ENCODE data around the gene CAPZB.
"Not testable (repeated sequence)": the region's sequence is repeated elsewhere in the genome, so short reads cannot be mapped to it uniquely, and the experiment has no call there.

The CAPZB gene

DNA sequence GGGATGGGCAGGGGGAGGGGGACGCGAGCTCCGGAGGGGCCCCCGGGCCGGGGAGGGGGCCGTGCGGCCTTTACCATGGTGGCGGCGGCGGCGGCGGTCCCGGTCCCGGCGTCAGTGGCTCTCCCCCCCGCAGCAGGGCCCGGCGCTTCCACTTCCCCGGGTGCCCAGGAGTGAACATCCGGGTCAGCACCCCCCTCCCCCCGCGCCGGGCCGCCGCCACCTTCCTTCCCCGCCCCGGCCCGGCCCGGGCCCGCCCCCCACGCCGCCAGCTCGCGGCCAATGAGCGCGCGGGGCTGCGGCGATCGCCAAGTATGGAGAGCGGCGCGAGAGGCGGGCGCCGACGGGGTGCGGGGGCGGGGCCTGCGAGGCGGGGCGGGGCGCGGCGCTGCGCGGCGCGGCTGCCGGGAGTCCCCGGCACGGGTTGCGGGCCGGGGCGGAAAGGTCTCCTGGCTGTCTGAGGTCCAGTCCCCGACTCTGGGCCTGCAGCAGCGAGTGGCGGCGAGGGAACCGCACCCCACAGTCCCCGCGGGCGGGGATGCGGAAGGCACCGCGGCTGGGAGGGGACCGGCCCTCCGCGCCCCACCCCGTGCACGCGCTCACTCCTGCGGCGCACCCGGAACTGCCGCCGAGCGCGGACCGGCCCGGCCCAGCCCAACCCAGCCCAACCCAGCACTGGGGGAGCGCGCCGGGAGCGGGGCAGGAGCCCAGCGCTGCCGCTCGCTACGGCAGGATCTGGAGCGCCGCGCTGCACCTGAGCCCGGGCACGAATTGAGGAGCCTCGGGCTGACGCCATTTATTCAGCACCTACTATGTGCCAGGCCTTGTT is at the start of gene CAPZB:
TSS of gene CAPZB (minus strand) at position 178 of the 826 bp plus-strand sequence. CDS start at position 77, 101 bp downstream.
- DNase-seq = peak; percentile 88 to 93

DNA sequence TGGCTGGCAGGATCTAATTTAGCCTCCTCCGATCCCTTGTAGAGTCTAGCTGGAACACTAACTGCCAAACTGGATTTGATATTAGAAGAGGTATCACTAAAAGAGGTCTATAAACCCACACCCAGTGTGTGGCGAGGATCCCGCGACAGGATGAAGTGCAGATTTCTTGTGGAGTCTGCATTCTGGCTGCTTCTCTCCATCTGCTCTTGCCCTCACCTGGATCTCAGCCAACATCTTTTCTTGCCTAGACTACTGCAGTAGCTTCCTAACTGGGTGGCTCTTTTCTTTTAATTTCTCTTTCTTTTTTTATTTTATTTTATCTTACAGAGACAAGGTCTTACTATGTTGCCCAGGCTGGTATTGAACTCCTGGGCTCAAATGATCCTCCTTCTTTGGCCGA is 48.9 kb upstream of the CAPZB start:
- DNase-seq = no peak

GRCh38 chr1:19533626-19534025 is 48.3 kb upstream of the CAPZB start:
- DNase-seq = peak; percentile 50 to 53

- DNase-seq = no peak
Observed at GRCh38 chr1:19532519-19532918, 47.2 kb upstream of the CAPZB start.

DNA sequence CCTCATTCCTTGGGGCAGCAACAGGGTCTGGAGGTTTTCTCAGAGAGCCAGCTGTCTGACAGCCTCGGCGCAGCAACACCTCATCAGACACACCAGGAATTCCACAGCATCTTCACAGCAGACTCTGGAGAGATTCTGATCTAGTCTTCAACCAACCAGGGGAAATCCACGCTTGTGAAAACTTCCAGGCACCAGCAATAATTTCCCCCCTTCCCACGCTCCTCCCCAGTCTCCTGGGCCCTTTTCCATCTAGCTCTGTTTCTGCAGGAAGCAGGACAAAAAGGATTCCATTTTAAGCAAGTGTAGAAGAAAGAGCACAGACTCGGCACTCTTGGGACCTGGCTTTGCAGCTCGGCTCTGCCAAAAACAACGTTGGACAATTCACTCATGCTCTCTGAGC is 44.3 kb upstream of the CAPZB start:
- no peak for DNase-seq

- peak in 1 of 2 donors; percentile 49 for DNase-seq
Observed at GRCh38 chr1:19528438-19528837, 43.1 kb upstream of the CAPZB start.

DNA sequence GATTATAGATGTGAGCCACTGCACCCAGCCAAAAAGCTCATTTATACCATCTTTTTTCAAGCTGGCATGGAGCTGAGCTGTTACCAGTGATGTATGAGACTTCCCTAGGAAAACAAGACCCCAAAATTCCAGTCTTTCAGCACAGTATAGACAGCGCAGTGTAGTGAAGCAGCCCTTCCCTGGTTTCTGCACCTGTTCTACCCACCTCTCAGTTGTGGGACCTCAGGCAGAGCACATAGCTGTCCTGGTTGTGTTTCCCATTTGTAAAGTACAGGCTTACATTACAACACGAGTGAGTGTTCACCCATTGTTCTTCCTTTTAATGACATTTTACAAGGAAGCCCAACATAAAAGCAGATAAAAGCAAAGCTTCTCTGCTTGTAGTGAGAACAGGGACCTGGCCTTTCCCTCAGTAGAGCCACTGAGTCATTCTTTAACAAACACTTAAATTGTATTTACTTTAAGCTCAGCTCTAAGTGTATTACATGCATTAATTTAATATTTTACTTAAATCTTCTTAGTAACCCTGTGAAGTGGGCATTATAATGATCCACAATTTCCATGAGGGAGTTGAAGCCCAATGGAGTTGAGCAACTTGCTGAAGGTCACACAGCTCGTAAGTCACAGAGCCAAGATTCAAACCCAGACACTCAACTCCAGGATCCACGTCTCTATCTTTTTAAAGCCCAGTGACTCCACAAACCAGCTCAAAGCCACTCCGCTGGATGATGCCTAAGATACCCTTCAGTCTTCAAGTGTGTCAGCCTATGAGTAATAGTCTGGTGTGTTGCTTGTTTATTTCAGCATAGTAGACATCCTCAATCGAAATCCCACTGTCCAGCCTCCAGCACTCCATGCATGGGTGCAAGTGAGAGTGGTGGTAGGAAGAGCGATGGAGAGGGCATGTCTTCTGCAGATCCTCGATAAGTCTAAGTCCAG is 40.5 kb upstream of the CAPZB start:
- peak in 1 of 2 donors; percentile 33 for DNase-seq

GRCh38 chr1:19524791-19525190 is 39.5 kb upstream of the CAPZB start:
- no peak for DNase-seq

GRCh38 chr1:19522570-19522969 is 37.2 kb upstream of the CAPZB start:
- DNase-seq = not testable (repeated sequence)

GRCh38 chr1:19521411-19521810 is 36.1 kb upstream of the CAPZB start:
- DNase-seq = no peak

- DNase-seq = peak; percentile 35 to 42
Observed at GRCh38 chr1:19517017-19517416, 31.7 kb upstream of the CAPZB start.

DNA sequence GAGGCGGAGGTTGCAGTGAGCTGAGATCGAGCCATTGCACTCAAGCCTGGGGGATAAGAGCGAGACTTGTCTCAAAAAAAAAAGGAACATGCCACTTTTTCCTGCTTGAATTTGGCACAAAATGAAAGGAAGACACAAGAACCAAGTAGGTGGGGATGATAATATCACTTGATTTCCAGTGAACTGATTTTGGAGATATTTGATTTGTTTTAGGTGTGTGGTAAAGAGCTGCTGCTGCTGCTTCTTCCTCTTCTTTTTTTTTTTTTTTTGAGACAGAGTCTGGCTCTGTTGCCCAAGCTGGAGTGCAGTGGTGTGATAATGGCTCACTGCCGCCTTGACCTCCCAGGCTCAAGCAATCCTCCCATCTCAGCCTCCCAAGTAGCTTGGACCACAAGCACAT is 29.9 kb upstream of the CAPZB start:
- no peak for DNase-seq

DNA sequence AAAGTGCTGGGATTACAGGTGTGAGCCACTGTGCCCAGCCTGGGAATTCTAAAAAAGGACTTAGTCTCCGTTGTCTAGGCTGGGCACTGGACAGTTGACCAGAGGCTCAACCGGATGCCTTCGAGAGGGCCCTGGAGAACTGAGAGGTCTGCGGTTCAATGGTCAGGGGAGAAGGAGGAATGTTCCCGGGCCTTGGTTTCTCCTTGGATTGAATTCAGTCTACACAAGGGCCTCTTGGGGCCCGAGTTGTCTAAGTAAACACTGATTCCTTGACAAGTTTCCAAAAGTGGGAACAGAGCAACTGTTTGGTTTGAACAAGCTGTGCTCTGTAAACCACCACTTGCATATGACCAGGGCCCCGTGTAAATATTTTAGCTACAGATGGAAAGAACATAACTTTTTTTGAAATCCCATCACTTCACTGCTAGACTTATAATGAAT is 29.1 kb upstream of the CAPZB start:
- DNase-seq = no peak

DNA sequence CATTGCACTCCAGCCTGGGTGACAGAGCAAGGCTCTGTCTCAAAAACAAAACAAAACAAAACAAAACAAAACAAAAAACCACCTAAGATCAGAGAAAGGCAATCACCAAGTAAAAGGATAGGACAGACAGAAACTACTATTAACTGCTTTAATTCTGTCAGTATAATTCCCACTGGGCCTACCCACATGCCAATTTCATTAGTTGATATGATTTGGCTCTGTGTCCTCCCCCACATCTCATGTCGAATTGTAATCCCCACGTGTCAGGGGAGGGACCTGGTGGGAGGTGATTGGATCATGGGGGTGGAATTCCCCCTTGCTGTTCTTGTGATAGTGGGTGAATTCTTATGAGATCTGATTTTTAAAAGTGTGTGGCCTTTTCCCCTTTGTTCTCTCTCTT is 27.2 kb upstream of the CAPZB start:
- peak; percentile 47 to 87 for DNase-seq

- peak; percentile 44 to 65 for DNase-seq
Observed at GRCh38 chr1:19511116-19511515, 25.8 kb upstream of the CAPZB start.

GRCh38 chr1:19509647-19510046 is 24.3 kb upstream of the CAPZB start:
- not testable (repeated sequence) for DNase-seq

DNA sequence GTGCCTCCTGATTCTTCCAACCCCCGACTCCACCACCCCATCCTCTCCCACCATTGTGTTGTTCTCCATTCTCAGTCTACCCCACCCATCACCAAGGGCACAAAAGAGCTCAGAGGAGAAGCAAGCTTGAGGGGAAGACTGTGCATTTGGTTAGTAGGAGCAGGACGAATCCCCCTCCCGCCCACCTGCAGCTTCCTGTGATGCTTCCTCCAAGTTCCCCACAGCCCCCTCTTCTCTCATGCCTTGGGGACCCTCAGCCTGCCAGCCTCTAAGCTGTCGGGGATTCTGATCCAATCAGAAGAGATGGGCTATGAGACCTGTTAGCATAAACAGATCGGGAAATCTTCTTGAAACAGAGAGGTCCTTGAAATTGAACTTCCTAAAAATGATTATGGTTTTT is 22.2 kb upstream of the CAPZB start:
- DNase-seq = peak in 1 of 2 donors; percentile 63

DNA sequence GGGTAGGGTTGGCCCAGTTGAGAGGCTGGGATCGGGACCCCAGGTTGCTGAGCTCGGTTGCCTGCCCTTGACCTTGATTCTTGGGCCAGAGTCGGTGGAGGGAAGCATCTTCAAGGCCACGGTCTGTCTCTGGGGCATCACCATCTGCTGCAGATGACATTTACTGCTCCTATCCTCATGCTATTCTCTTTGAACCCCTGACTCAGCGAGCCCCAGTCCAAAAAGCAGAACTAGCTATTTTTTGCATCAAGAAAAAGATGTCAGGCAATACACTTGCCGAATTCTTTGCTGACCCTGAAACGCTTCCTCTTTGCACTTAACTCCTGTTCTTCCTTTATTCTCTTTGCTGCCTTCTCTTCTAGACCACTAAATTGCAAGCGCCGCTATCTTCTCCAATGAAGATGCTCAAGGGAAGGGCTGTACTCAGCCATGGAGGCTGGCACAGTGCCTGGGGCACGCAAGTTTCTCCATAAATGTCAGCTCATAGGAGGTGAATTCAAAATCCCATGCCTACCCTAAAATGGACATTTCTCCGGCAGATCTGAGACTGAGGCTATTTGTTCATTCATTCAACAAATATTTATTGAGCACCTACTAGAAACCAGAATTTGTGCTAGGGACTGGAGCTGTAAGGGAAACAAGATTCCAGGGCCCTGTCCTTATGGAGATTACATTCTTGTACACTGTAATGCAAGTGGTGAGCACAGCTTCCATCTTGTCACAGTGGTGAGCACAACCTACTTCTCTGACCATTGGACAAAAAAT is 20.5 kb upstream of the CAPZB start:
- peak; percentile 79 to 86 for DNase-seq

DNA sequence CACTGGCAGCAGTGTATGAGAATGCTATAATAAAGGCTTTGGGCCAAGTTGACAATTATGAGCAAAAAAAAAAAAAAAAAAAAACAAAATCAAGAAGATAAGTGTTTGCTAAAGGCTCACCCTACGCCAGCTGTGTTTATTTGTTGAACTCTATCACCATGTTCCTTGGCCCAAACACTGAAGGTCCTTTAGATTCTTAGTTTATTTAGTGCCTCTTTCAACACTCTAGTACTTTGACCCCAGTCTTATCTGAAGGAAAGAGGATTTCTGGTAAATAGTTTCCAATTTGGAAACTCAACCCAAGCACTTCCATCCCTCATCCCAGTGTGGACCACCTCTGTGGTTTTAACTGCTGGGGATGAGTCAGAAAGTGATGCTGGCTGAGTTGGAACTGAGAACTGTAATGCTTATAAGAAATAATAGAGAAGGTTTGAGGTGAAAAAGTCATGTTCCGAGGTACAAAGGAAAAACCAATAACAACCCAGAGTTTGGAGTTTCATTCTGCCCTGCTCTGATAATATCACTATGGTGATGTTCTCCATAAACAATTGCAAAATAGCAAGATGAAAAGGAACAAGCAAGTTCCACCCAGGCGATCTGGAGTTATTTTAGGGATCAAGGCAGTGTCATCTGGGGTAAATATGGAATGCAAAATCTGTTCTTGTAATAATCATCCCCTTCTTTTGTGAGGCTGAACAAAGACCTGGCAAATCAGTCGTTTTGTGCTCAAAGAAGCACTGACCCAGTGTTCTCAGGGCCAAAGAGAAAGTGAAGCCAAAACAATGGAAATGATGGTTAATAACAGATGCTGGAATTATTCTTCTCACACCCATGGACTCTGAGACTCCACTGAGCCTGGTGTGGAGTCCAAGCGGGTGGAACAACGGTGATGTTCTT is 19.7 kb upstream of the CAPZB start:
- peak; percentile 44 to 60 for DNase-seq

DNA sequence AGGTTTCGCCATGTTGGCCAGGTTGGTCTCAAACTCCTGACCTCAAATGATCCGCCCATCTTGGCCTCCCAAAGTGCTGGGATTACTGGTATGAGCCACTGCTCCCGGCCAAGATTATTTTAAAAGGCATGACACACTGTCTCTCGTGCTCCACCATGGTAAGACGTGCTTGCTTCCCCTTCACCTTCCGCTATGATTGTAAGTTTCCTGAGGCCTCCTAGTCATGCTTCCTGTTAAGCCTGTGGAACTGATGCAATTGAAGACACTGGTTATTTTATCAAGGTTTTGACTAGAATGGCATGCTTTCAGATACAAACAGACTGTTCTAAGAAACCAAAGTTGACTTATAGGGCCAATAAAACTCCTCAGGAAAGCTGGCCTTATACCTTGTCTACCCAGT is 16.9 kb upstream of the CAPZB start:
- not testable (repeated sequence) for DNase-seq

GRCh38 chr1:19499887-19500286 is 14.5 kb upstream of the CAPZB start:
- not testable (repeated sequence) for DNase-seq

- not testable (repeated sequence) for DNase-seq
Observed at GRCh38 chr1:19497443-19497842, 12.1 kb upstream of the CAPZB start.

All from inflammatory macrophage treated with lipopolysaccharide for 1 hour (primary cell).